ENCODE measurements around the gene EXOSC2.

Gene EXOSC2

GRCh38 chr9:130740218-130741023, 46.8 kb downstream of the EXOSC2 start:
- no peak for DNase-seq

- no peak for DNase-seq
Observed at GRCh38 chr9:130741024-130741305, 47.4 kb downstream of the EXOSC2 start.

- no peak for DNase-seq
Observed at GRCh38 chr9:130741831-130742449, 48.4 kb downstream of the EXOSC2 start.

GRCh38 chr9:130743656-130744055, 50.1 kb downstream of the EXOSC2 start:
- DNase-seq = no peak

GRCh38 chr9:130745210-130745800, 51.7 kb downstream of the EXOSC2 start:
- DNase-seq = no peak

GRCh38 chr9:130745829-130746228, 52.2 kb downstream of the EXOSC2 start:
- DNase-seq = no peak

- no peak for DNase-seq
Observed at GRCh38 chr9:130746434-130747212, 53.0 kb downstream of the EXOSC2 start.

GRCh38 chr9:130751631-130752355, 58.2 kb downstream of the EXOSC2 start:
- DNase-seq = no peak
